ENCODE results near the gene AFF3.

Gene AFF3

DNA sequence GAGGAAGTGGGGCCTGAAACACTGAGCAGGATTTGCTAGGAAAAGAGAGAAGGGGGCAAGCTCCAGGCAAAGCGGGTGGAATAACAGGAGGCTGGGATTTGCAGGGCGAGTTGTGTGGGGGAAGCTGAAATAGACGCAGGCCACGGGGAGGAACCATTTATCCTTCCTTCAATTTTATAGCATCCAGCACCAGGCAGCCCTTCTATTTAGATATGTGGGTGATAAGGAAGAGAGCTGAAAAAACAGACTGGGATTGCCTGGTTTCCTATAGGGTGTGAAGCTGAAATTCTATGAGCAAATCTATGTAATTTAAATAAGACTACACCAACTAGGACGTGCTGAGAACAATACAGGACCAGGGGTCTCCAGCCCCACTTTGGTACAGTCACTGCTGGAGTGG is 520.6 kb downstream of the AFF3 start:
- H3K27ac ChIP-seq = no peak overlapping the region

DNA sequence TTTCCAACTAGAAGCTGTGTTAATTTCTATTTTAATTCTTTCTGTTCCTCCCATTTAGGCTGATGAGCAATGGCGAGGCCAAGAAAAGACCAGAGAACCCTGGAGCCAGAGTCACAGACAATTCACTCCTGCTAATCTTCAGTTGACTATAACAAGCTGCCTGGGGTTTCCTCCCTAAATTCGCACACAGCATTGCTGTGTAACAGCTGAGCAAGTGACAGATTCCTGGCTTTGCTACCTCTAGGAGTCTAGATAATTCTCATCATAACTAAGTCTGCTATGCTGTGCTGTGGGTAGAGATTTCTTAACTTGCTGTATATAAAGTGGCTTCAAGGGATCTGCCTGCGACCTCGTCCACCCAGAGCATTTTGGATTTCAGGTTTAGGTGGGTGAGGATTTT is 521.3 kb downstream of the AFF3 start:
- H3K27ac ChIP-seq = no peak overlapping the region
- no peak for TF ChIP-seq ZFX (IDR thresholded peaks at IDR 0.05; ENCODE audit: borderline replicate concordance)
- TF ChIP-seq, protein P1, sequence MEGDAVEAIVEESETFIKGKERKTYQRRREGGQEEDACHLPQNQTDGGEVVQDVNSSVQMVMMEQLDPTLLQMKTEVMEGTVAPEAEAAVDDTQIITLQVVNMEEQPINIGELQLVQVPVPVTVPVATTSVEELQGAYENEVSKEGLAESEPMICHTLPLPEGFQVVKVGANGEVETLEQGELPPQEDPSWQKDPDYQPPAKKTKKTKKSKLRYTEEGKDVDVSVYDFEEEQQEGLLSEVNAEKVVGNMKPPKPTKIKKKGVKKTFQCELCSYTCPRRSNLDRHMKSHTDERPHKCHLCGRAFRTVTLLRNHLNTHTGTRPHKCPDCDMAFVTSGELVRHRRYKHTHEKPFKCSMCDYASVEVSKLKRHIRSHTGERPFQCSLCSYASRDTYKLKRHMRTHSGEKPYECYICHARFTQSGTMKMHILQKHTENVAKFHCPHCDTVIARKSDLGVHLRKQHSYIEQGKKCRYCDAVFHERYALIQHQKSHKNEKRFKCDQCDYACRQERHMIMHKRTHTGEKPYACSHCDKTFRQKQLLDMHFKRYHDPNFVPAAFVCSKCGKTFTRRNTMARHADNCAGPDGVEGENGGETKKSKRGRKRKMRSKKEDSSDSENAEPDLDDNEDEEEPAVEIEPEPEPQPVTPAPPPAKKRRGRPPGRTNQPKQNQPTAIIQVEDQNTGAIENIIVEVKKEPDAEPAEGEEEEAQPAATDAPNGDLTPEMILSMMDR (IDR thresholded peaks at IDR 0.05) = no peak

More for the DNA sequence above, 520.6 kb downstream of the AFF3 start:
- TF ChIP-seq ZFX (IDR thresholded peaks at IDR 0.05; ENCODE audit: borderline replicate concordance) = no peak
- TF ChIP-seq, protein P1 (IDR thresholded peaks at IDR 0.05) = no peak

DNA sequence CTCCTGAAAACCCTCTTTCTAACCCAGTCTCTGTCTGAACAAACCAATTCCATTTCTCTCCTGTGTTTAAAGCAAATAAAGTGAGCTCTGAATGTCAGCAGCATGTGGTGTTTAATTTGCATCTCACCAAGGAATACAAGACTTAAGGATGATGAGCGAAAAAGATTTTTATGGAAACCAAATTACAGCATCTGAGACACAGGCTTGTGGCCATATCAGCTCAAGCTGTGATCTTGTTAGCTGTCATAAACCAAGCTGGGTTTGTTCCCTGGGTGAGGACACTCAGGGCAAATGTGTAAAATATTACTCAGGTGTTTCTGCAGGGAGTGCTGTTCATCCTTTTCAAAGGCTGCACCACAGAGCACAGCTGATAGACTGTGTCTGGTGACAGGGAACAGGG is 523.2 kb downstream of the AFF3 start:
- H3K27ac ChIP-seq = no peak overlapping the region
- TF ChIP-seq, protein P1 (IDR thresholded peaks at IDR 0.05) = no peak
- TF ChIP-seq ZFX (IDR thresholded peaks at IDR 0.05; ENCODE audit: borderline replicate concordance) = no peak

DNA sequence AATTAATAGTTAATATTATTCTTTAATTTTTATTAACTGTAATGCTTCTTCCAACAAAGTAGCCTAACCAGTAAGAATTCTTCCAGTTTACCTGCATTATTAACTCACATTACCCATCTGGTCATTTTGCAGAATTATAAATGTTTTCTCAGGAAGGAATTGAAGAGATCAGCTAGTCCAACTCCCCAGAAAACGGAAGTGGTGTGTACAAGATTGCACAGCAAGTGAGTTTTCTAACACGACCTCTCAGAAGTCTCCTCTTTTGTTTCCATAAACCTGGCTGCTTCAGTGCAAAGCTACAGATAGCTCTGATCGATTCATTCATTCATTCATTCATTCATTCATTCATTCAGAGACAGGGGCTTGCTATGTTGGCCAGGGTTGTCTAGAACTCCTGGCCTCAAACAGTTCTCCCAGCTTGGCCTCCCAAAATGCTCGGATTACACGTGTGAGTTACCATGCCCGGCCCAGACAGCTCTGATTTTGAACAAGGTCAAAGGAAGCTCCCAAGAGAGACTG is 523.8 kb downstream of the AFF3 start:
- H3K27ac ChIP-seq = no peak overlapping the region
- TF ChIP-seq, protein P1 (IDR thresholded peaks at IDR 0.05) = no peak
- no peak for TF ChIP-seq ZFX (IDR thresholded peaks at IDR 0.05; ENCODE audit: borderline replicate concordance)

DNA sequence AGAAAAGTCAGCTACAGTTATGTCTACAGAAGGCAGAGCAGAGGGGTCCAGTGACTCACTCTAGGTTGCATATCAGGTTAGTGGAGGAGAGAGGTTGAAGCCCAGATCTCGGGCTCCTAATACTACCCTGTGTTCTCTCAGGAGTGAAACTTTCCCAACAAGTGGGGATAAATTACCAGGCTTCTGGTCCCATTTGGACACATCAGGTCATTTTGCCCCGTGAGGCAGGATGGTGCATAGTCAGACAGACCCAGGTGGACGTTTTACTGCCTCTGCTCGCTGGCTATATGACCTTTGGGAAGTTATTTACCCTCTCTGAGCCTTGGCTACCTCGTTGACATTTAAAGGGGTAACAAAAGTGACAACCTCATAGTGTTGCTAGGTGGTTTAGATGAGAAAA is 524.6 kb downstream of the AFF3 start:
- TF ChIP-seq, protein P1 (IDR thresholded peaks at IDR 0.05) = no peak
- TF ChIP-seq ZFX (IDR thresholded peaks at IDR 0.05; ENCODE audit: borderline replicate concordance) = no peak

DNA sequence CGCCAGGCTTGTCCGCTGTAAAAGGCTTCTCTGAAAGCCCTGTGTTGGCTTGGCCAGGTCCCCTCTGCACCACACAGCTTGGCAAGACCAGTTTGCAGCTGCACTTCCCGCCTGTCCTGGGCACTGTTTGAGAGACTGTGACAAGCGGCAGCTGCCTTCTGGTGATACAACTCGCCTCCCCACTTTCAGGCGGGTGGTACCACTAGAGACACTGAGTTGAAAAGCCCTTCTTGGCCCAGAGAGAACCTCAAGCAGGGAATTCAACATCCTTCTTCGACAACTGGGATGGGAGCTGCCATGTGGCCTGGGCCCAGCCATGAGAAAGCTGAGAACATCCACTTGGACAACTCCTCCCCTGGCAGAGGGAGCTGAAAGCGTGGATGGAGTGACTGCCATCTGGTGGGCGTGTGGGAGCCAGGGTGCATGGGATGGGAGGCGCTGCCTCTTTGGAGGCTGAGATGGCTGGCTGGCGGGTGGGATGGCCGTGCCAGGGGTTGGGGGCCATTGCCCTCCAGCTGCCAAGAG is 527.1 kb downstream of the AFF3 start:
- no peak overlapping the region for H3K27ac ChIP-seq
- TF ChIP-seq, protein P1 (IDR thresholded peaks at IDR 0.05) = peak; percentile 48
- no peak for TF ChIP-seq ZFX (IDR thresholded peaks at IDR 0.05; ENCODE audit: borderline replicate concordance)

More for the DNA sequence above, 524.6 kb downstream of the AFF3 start:
- no peak overlapping the region for H3K27ac ChIP-seq

DNA sequence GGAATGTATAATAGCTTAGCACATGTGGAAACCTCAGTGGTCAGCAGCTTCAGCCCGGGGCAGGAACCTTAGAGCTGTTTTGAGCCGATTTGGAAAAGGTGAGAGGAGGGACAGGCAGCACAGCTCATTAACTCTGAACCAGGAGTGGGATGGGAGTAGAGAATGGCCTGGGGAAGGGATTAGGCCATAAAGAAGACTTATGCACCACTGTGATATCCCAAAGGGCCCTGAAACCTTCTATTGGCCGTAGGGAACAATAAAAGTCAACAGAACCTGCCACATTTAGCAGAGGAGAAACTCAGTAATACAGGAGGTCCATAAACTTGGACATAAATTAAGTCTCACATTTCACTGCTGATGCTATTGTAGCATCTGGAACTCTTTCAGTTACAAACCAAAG is 528.4 kb downstream of the AFF3 start:
- no peak overlapping the region for H3K27ac ChIP-seq
- TF ChIP-seq, protein P1 (IDR thresholded peaks at IDR 0.05) = no peak
- no peak for TF ChIP-seq ZFX (IDR thresholded peaks at IDR 0.05; ENCODE audit: borderline replicate concordance)

Data from 22Rv1 (cell line).